ENCODE results near the gene COBL. TPM values are rescaled to one million over a fixed set of nuclear protein-coding genes. Genes with fewer than 3 reads are reported as not detected.
"Not testable (repeated sequence)": the region's sequence is repeated elsewhere in the genome, so short reads cannot be mapped to it uniquely, and the experiment has no call there.

COBL gene
- total RNA-seq, 2 donors from 2014 or later, result not detected

- no peak overlapping the region for H3K27ac Mint-ChIP-seq
- no peaks in the 10 kb centered on the region for H3K36me3 Mint-ChIP-seq
- peaks cover 4% of the 10 kb centered on the region for H3K9me3 Mint-ChIP-seq
- peaks cover 11 to 26% of the 10 kb centered on the region in 2 donors for H3K4me1 Mint-ChIP-seq (ENCODE audit: low read depth in 2 of 2)
- H3K27me3 Mint-ChIP-seq, result peaks cover 4 to 14% of the 10 kb centered on the region in 2 donors
- ATAC-seq (peak; percentile 37 to 47), DNase-seq (ENCODE audit: low spot score) (no peak)
- peak overlapping the region; percentile 34 for H3K4me3 Mint-ChIP-seq
Observed at GRCh38 chr7:51209426-51209825, 107.2 kb downstream of the COBL start.

- not testable (repeated sequence) for H3K4me3 Mint-ChIP-seq; DNase-seq (ENCODE audit: low spot score); H3K9me3 Mint-ChIP-seq; ATAC-seq; H3K36me3 Mint-ChIP-seq; H3K27ac Mint-ChIP-seq
- Mint-ChIP-seq H3K27me3 (peaks cover 4 to 14% of the 10 kb centered on the region in 2 donors), H3K4me1 (ENCODE audit: low read depth in 2 of 2) (peaks cover 11 to 21% of the 10 kb centered on the region in 2 donors)
Observed at GRCh38 chr7:51208125-51208524, 108.5 kb downstream of the COBL start.

- no peak for DNase-seq (ENCODE audit: low spot score)
- Mint-ChIP-seq H3K9me3 (peaks cover 11% of the 10 kb centered on the region), H3K36me3 (peaks cover 12% of the 10 kb centered on the region), H3K27ac (no peak overlapping the region), H3K4me3 (no peak overlapping the region), H3K27me3 (peaks cover 27 to 51% of the 10 kb centered on the region in 2 donors), H3K4me1 (ENCODE audit: low read depth in 2 of 2) (no peaks in the 10 kb centered on the region)
- ATAC-seq, result no peak
Observed at GRCh38 chr7:51198654-51199053, 118.0 kb downstream of the COBL start.

GRCh38 chr7:51190969-51191368, 125.6 kb downstream of the COBL start:
- DNase-seq (ENCODE audit: low spot score) (no peak), ATAC-seq (no peak)
- peaks cover 8 to 10% of the 10 kb centered on the region in 2 donors for H3K27me3 Mint-ChIP-seq
- no peak overlapping the region for H3K27ac Mint-ChIP-seq
- H3K4me3 Mint-ChIP-seq, result no peak overlapping the region
- peaks cover 3% of the 10 kb centered on the region for H3K9me3 Mint-ChIP-seq
- H3K36me3 Mint-ChIP-seq, result no peaks in the 10 kb centered on the region
- no peaks in the 10 kb centered on the region for H3K4me1 Mint-ChIP-seq (ENCODE audit: low read depth in 2 of 2)

GRCh38 chr7:51189777-51190176, 126.8 kb downstream of the COBL start:
- Mint-ChIP-seq H3K4me3 (no peak overlapping the region), H3K4me1 (ENCODE audit: low read depth in 2 of 2) (no peaks in the 10 kb centered on the region), H3K27me3 (peaks cover 0 to 7% of the 10 kb centered on the region in 2 donors), H3K27ac (no peak overlapping the region), H3K36me3 (no peaks in the 10 kb centered on the region), H3K9me3 (peaks cover 3% of the 10 kb centered on the region)
- ATAC-seq, result no peak
- DNase-seq (ENCODE audit: low spot score), result no peak

GRCh38 chr7:51188987-51189386, 127.6 kb downstream of the COBL start:
- Mint-ChIP-seq H3K36me3 (no peaks in the 10 kb centered on the region), H3K4me3 (no peak overlapping the region), H3K27me3 (peaks cover 0 to 7% of the 10 kb centered on the region in 2 donors), H3K9me3 (peaks cover under 1% of the 10 kb centered on the region), H3K4me1 (ENCODE audit: low read depth in 2 of 2) (no peaks in the 10 kb centered on the region), H3K27ac (no peak overlapping the region)
- DNase-seq (ENCODE audit: low spot score), result no peak
- no peak for ATAC-seq

GRCh38 chr7:51187941-51188340, 128.7 kb downstream of the COBL start:
- Mint-ChIP-seq H3K27me3 (peaks cover 2 to 7% of the 10 kb centered on the region in 2 donors), H3K4me1 (ENCODE audit: low read depth in 2 of 2) (no peaks in the 10 kb centered on the region), H3K4me3 (no peak overlapping the region), H3K9me3 (no peaks in the 10 kb centered on the region), H3K27ac (no peak overlapping the region), H3K36me3 (no peaks in the 10 kb centered on the region)
- peak in 1 of 2 donors; percentile 37 for ATAC-seq
- DNase-seq (ENCODE audit: low spot score), result no peak

GRCh38 chr7:51186531-51186930, 130.1 kb downstream of the COBL start:
- Mint-ChIP-seq H3K4me1 (ENCODE audit: low read depth in 2 of 2) (peaks cover 0 to 6% of the 10 kb centered on the region in 2 donors), H3K9me3 (no peaks in the 10 kb centered on the region), H3K27ac (no peak overlapping the region), H3K36me3 (no peaks in the 10 kb centered on the region), H3K4me3 (no peak overlapping the region), H3K27me3 (peaks cover 11 to 14% of the 10 kb centered on the region in 2 donors)
- ATAC-seq (no peak), DNase-seq (ENCODE audit: low spot score) (no peak)

GRCh38 chr7:51182636-51183166, 133.9 kb downstream of the COBL start:
- Mint-ChIP-seq H3K36me3 (no peaks in the 10 kb centered on the region), H3K27ac (no peak overlapping the region), H3K9me3 (no peaks in the 10 kb centered on the region), H3K27me3 (peaks cover 17 to 18% of the 10 kb centered on the region in 2 donors), H3K4me3 (no peak overlapping the region), H3K4me1 (ENCODE audit: low read depth in 2 of 2) (peaks cover 0 to 6% of the 10 kb centered on the region in 2 donors)
- DNase-seq (ENCODE audit: low spot score) (no peak), ATAC-seq (peak in 1 of 2 donors; percentile 15)

GRCh38 chr7:51180092-51180491, 136.5 kb downstream of the COBL start:
- ATAC-seq, result no peak
- no peak overlapping the region for H3K27ac Mint-ChIP-seq
- no peak for DNase-seq (ENCODE audit: low spot score)
- peaks cover 0 to 6% of the 10 kb centered on the region in 2 donors for H3K4me1 Mint-ChIP-seq (ENCODE audit: low read depth in 2 of 2)
- H3K9me3 Mint-ChIP-seq, result no peaks in the 10 kb centered on the region
- no peaks in the 10 kb centered on the region for H3K36me3 Mint-ChIP-seq
- H3K27me3 Mint-ChIP-seq, result peaks cover 18 to 19% of the 10 kb centered on the region in 2 donors
- no peak overlapping the region for H3K4me3 Mint-ChIP-seq

GRCh38 chr7:51175992-51176388, 140.6 kb downstream of the COBL start:
- Mint-ChIP-seq H3K4me3 (no peak overlapping the region), H3K36me3 (no peaks in the 10 kb centered on the region), H3K27me3 (peaks cover 1 to 10% of the 10 kb centered on the region in 2 donors), H3K27ac (no peak overlapping the region), H3K9me3 (no peaks in the 10 kb centered on the region), H3K4me1 (ENCODE audit: low read depth in 2 of 2) (no peaks in the 10 kb centered on the region)
- ATAC-seq, result no peak
- DNase-seq (ENCODE audit: low spot score), result no peak

- ATAC-seq (no peak), DNase-seq (ENCODE audit: low spot score) (no peak)
- Mint-ChIP-seq H3K27me3 (peaks cover 0 to 8% of the 10 kb centered on the region in 2 donors), H3K9me3 (no peaks in the 10 kb centered on the region), H3K36me3 (no peaks in the 10 kb centered on the region), H3K4me1 (ENCODE audit: low read depth in 2 of 2) (no peaks in the 10 kb centered on the region), H3K27ac (no peak overlapping the region), H3K4me3 (no peak overlapping the region)
Observed at GRCh38 chr7:51175316-51175991, 141.2 kb downstream of the COBL start.

- Mint-ChIP-seq H3K9me3 (no peaks in the 10 kb centered on the region), H3K27ac (no peak overlapping the region), H3K36me3 (no peaks in the 10 kb centered on the region), H3K4me3 (no peak overlapping the region), H3K4me1 (ENCODE audit: low read depth in 2 of 2) (peaks cover 0 to 4% of the 10 kb centered on the region in 2 donors), H3K27me3 (peaks cover 22 to 38% of the 10 kb centered on the region in 2 donors)
- DNase-seq (ENCODE audit: low spot score) (no peak), ATAC-seq (no peak)
Observed at GRCh38 chr7:51165337-51165736, 151.3 kb downstream of the COBL start.

- peaks cover 26 to 46% of the 10 kb centered on the region in 2 donors for H3K27me3 Mint-ChIP-seq
- no peak overlapping the region for H3K4me3 Mint-ChIP-seq
- H3K9me3 Mint-ChIP-seq, result no peaks in the 10 kb centered on the region
- H3K4me1 Mint-ChIP-seq (ENCODE audit: low read depth in 2 of 2), result peaks cover 0 to 4% of the 10 kb centered on the region in 2 donors
- H3K27ac Mint-ChIP-seq, result no peak overlapping the region
- peak; percentile 81 to 86 for ATAC-seq
- peak; percentile 80 for DNase-seq (ENCODE audit: low spot score)
- H3K36me3 Mint-ChIP-seq, result no peaks in the 10 kb centered on the region
Observed at GRCh38 chr7:51162724-51163329, 153.8 kb downstream of the COBL start.

All from natural killer cell treated with Interleukin-12 subunit alpha and Interleukin-12 subunit beta and Interleukin-15 and Interleukin-18, amount 100 ng/mL, for 72 hours (primary cell).